HCT116 (cell line): Measurements from ENCODE around the gene FOXL2. TPM values are rescaled to one million over a fixed set of nuclear protein-coding genes. Genes with fewer than 3 reads are reported as not detected.

Source experiments
- ATAC-seq: fragments of 200-7000 bp; cut with Tn5 transposase; 2 replicates; pipeline ENCODE4 v1.9.1; 2020; ENCODE audit warnings: mild to moderate bottlenecking, moderate library complexity
- BruUV-seq: library from RNA; stranded (reverse); fragments of 400-500 nt; replicated peaks from 2 replicates; lab custom pipeline; 2021; lab: Mats Ljungman, UMichigan
- CTCF ChIA-PET: fragments of 300-600 bp; sonication (Branson Sonifier 250); formaldehyde crosslinking; loops from one replicate; lab custom pipeline; 2021; ENCODE audit warnings: antibody characterized with exemption; lab: Charles Lee
- POLR2A ChIA-PET: fragments of 300-600, 350-600 bp; sonication (Branson Sonifier 250); formaldehyde crosslinking; loops from one replicate; lab custom pipeline; 2021; ENCODE audit warnings: antibody characterized with exemption; lab: Charles Lee
- RAD21 ChIA-PET, 2 experiments: fragments of 300-600 bp; sonication (Branson Sonifier 250); formaldehyde crosslinking; loops; one replicate each; lab custom pipeline; 2023; ENCODE audit warnings: low total read pairs in 2 of 2; ENCODE audit not compliant: uncharacterized antibody in 2 of 2, unreplicated experiment in 2 of 2, low non-redundant PET in 1 of 2; lab: Charles Lee
- DNase-seq: peaks from one replicate; pipeline ENCODE4 v3.0.0-alpha.2; 2010; ENCODE audit warnings: low read depth, low spot score
- H2AFZ ChIP-seq: fragments of 200-600 bp; shearing (Covaris generic), sonication (generic); 2 replicates; pipeline ENCODE4 v1.6.1; 2017; ENCODE audit warnings: low read depth, mixed run types, mixed read lengths, antibody characterized with exemption, low read length; ENCODE audit not compliant: poor library complexity, severe bottlenecking
- H3K27ac ChIP-seq: 2 replicates; pipeline ENCODE4 v1.5.1; 2012; ENCODE audit warnings: low read depth, low read length
- H3K27me3 ChIP-seq: fragments of 200-600 bp; sonication (generic); 2 replicates; pipeline ENCODE4 v1.6.1; 2016; ENCODE audit warnings: mixed run types, low read length, mixed read lengths; ENCODE audit not compliant: insufficient read depth
- H3K36me3 ChIP-seq, 2 experiments: fragments of 200-500 bp in 1 of 2; fragments of 200-600 bp in 1 of 2; sonication (Bioruptor generic) in 1 of 2; sonication (generic) in 1 of 2; 2 replicates each; pipeline versions ENCODE4 v1.5.1 to v1.6.1; 2014 to 2016; ENCODE audit warnings: low read length in 2 of 2, inconsistent platforms in 1 of 2, mixed read lengths in 1 of 2, mixed run types in 1 of 2; ENCODE audit not compliant: insufficient read depth in 2 of 2, control insufficient read depth in 1 of 2
- H3K4me1 ChIP-seq, 2 experiments: fragments of 200-600 bp in 1 of 2; sonication (generic) in 1 of 2; 2 replicates each; pipeline versions ENCODE4 v1.5.1 to v1.6.1; 2012 to 2017; ENCODE audit warnings: low read length in 2 of 2, inconsistent platforms in 1 of 2, mild to moderate bottlenecking in 1 of 2, mixed read lengths in 1 of 2, mixed run types in 1 of 2, moderate library complexity in 1 of 2; ENCODE audit not compliant: insufficient read depth in 2 of 2, control insufficient read depth in 1 of 2
- H3K4me2 ChIP-seq: fragments of 200-600 bp; sonication (generic); 2 replicates; pipeline ENCODE4 v1.6.1; 2017; ENCODE audit warnings: mixed run types, low read length, mixed read lengths
- H3K4me3 ChIP-seq, 2 experiments: fragments of 200-600 bp in 1 of 2; sonication (generic) in 1 of 2; replicated peaks in 1 of 2; 2 replicates each; pipeline ENCODE4 v1.5.1; 2011 to 2016; ENCODE audit warnings: low read length in 2 of 2, control low read depth in 1 of 2, low read depth in 1 of 2, mild to moderate bottlenecking in 1 of 2, mixed read lengths in 1 of 2, mixed run types in 1 of 2
- H3K79me2 ChIP-seq: fragments of 200-600 bp; sonication (generic); 2 replicates; pipeline ENCODE4 v1.6.1; 2017; ENCODE audit warnings: mild to moderate bottlenecking, mixed run types, low read length, moderate library complexity, mixed read lengths; ENCODE audit not compliant: insufficient read depth
- H3K9ac ChIP-seq: fragments of 200-600 bp; sonication (generic); 2 replicates; pipeline ENCODE4 v1.6.1; 2016; ENCODE audit warnings: low read length, mixed read lengths
- H3K9me2 ChIP-seq: fragments of 200-600 bp; sonication (generic), shearing (Covaris generic); 2 replicates; pipeline ENCODE4 v1.6.1; 2017; ENCODE audit warnings: mixed run types, mild to moderate bottlenecking, moderate library complexity; ENCODE audit not compliant: insufficient read depth
- H3K9me3 ChIP-seq, 2 experiments: fragments of 200-500 bp in 1 of 2; fragments of 200-600 bp in 1 of 2; sonication (Bioruptor generic) in 1 of 2; sonication (generic) in 1 of 2; 2 replicates each; pipeline ENCODE4 v1.6.1; 2014 to 2017; ENCODE audit warnings: low read length in 2 of 2, mixed read lengths in 2 of 2, inconsistent platforms in 1 of 2, low read depth in 1 of 2, mild to moderate bottlenecking in 1 of 2, mixed run types in 1 of 2, moderate library complexity in 1 of 2; ENCODE audit not compliant: control insufficient read depth in 1 of 2, insufficient read depth in 1 of 2
- H4K20me1 ChIP-seq: fragments of 200-600 bp; sonication (generic), shearing (Covaris generic); 2 replicates; pipeline ENCODE4 v1.6.1; 2017; ENCODE audit warnings: mixed run types, mild to moderate bottlenecking, moderate library complexity; ENCODE audit not compliant: insufficient read depth
- CBX3 ChIP-seq: IDR thresholded peaks from 2 replicates; pipeline ENCODE4 v1.6.1; 2012; ENCODE audit warnings: low read depth
- CEBPB ChIP-seq: IDR thresholded peaks from 2 replicates; pipeline ENCODE4 v1.6.1; 2012; ENCODE audit warnings: low read depth
- EGR1 ChIP-seq: IDR thresholded peaks from 2 replicates; pipeline ENCODE4 v1.6.1; 2012; ENCODE audit warnings: low read depth
- ELF1 ChIP-seq: IDR thresholded peaks from 2 replicates; pipeline ENCODE4 v1.6.1; 2012; ENCODE audit warnings: low read depth, borderline replicate concordance
- EZH2 ChIP-seq: fragments of 200-600 bp; sonication (generic); IDR thresholded peaks from 2 replicates; pipeline ENCODE4 v1.6.1; 2017; ENCODE audit warnings: antibody characterized with exemption, mixed run types
- EZH2phosphoT487 ChIP-seq: fragments of 200-600 bp; IDR thresholded peaks from 2 replicates; pipeline ENCODE4 v1.6.1; 2018; ENCODE audit warnings: antibody characterized with exemption, borderline replicate concordance
- JUND ChIP-seq: IDR thresholded peaks from 2 replicates; pipeline ENCODE4 v1.6.1; 2012
- POLR2A ChIP-seq: IDR thresholded peaks from 2 replicates; pipeline ENCODE4 v1.7.0; 2011; ENCODE audit warnings: borderline replicate concordance; ENCODE audit not compliant: insufficient read depth, insufficient read length; ENCODE audit errors: extremely low read depth
- RAD21 ChIP-seq: IDR thresholded peaks from 2 replicates; pipeline ENCODE4 v1.6.1; 2012; ENCODE audit warnings: low read depth, mild to moderate bottlenecking
- SIN3A ChIP-seq: IDR thresholded peaks from 2 replicates; pipeline ENCODE4 v1.6.1; 2012; ENCODE audit warnings: low read depth
- SP1 ChIP-seq: IDR thresholded peaks from 2 replicates; pipeline ENCODE4 v1.6.1; 2012; ENCODE audit warnings: low read depth
- TCF7L2 ChIP-seq: IDR thresholded peaks from 2 replicates; pipeline ENCODE4 v1.7.0; 2011; ENCODE audit warnings: borderline replicate concordance, inconsistent platforms; ENCODE audit not compliant: insufficient read depth, insufficient read length; ENCODE audit errors: extremely low read depth
- YY1 ChIP-seq: IDR thresholded peaks from 2 replicates; pipeline ENCODE4 v1.6.1; 2011; ENCODE audit warnings: low read length, low read depth, moderate library complexity, mild to moderate bottlenecking; ENCODE audit not compliant: insufficient replicate concordance; ENCODE audit errors: extremely low read depth
- intact Hi-C: fragments of 100-400 bp; cut with micrococcal nuclease; formaldehyde crosslinking; loops from 2 replicates; pipeline ENCODE4 v1.10.0; 2022
- total RNA-seq: library from RNA; stranded (reverse); gene quantifications from one replicate; pipeline ENCODE4 v1.2.1, GENCODE V29; 2021; ENCODE audit not compliant: unreplicated experiment
- TF ChIP-seq, protein P1 (sequence below): IDR thresholded peaks from 2 replicates; pipeline ENCODE4 v1.6.1; 2012
- TF ChIP-seq, protein P2 (sequence below): IDR thresholded peaks from 2 replicates; pipeline ENCODE4 v1.6.1; 2012
- TF ChIP-seq, protein P3 (sequence below): IDR thresholded peaks from 2 replicates; pipeline ENCODE4 v1.6.1; 2012; ENCODE audit warnings: low read depth

The FOXL2 gene
- total RNA-seq, 1 experiment from 2014 or later, result not detected

DNA sequence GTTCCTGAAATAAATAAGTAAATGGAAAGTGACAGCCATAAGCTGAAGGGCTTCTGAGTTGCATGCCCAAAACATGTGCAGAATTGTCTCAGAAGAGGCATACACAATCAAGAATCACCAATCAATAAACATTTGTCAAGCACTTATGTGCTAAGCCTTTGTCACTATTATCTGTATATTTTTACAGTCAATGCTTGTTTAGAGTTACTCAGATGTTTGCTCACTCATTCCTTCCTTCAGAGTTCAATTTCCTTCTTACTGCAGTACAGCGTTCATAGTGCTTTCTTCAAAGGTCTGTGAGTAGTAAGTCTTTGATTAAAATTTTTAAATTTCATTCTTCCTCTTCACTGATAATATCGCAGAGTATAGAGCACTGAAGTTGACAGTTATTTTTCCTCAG lies 17.3 kb upstream of the FOXL2 start (continued):
- TF ChIP-seq CEBPB (no peak), EGR1 (no peak), SIN3A (no peak), CBX3 (no peak)

DNA sequence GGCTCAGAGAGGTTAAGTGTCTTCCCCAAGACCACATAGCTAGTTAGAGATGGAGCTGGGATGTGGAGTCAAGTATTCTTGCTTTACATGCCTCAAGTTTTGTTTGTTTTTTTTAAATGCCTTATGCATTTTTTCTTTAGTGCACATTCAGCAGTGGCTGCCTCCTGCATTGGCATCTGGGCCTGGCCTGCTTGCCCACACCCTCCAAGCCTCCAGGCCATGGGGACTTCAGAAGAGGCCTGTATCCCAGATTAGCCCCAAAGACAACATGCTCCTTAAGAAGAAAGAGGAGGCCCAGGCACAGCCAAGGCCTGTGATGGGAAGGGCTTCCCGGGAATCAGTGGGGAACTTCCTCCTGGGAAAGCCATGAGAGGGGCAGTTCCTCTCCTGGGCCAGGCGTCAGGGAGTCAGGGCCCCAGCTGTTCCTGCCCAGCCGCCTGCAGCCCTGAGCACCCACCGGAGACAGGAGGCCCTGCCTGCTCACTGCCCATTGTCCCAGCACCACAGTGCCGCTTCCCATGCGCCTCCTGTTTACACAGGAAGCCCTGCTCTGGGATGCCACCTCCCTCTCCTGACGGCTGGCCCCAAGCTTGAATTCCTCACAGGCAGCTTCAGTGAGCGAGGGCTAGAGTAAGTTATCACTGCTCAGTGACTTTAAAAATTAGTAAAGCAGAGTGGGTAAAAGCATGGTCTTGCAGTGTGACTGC lies 16.1 kb upstream of the FOXL2 start:
- H3K27me3 ChIP-seq, result no peaks in the 10 kb centered on the region
- no peak overlapping the region for H3K4me2 ChIP-seq
- RAD21 ChIA-PET, result no interaction called here
- DNase-seq (no peak), ATAC-seq (no peak)
- CTCF ChIA-PET, result no interaction called here
- BruUV-seq, result no TSS peak
- POLR2A ChIA-PET, result no interaction called here
- no peak overlapping the region for H3K4me3 ChIP-seq
- H3K9me2 ChIP-seq, result no peaks in the 10 kb centered on the region
- no peak overlapping the region for H3K9ac ChIP-seq
- no peak for TF ChIP-seq CEBPB
- TF ChIP-seq, protein P1, sequence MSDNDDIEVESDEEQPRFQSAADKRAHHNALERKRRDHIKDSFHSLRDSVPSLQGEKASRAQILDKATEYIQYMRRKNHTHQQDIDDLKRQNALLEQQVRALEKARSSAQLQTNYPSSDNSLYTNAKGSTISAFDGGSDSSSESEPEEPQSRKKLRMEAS, result no peak
- TF ChIP-seq YY1, result no peak
- no peak for TF ChIP-seq JUND
- TF ChIP-seq CBX3, result no peak
- no peak for TF ChIP-seq ELF1
- no peak for TF ChIP-seq EZH2
- no peak for TF ChIP-seq EZH2phosphoT487
- TF ChIP-seq, protein P2, sequence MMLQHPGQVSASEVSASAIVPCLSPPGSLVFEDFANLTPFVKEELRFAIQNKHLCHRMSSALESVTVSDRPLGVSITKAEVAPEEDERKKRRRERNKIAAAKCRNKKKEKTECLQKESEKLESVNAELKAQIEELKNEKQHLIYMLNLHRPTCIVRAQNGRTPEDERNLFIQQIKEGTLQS, result no peak
- TF ChIP-seq TCF7L2, result no peak
- no peak for TF ChIP-seq RAD21
- TF ChIP-seq, protein P3, sequence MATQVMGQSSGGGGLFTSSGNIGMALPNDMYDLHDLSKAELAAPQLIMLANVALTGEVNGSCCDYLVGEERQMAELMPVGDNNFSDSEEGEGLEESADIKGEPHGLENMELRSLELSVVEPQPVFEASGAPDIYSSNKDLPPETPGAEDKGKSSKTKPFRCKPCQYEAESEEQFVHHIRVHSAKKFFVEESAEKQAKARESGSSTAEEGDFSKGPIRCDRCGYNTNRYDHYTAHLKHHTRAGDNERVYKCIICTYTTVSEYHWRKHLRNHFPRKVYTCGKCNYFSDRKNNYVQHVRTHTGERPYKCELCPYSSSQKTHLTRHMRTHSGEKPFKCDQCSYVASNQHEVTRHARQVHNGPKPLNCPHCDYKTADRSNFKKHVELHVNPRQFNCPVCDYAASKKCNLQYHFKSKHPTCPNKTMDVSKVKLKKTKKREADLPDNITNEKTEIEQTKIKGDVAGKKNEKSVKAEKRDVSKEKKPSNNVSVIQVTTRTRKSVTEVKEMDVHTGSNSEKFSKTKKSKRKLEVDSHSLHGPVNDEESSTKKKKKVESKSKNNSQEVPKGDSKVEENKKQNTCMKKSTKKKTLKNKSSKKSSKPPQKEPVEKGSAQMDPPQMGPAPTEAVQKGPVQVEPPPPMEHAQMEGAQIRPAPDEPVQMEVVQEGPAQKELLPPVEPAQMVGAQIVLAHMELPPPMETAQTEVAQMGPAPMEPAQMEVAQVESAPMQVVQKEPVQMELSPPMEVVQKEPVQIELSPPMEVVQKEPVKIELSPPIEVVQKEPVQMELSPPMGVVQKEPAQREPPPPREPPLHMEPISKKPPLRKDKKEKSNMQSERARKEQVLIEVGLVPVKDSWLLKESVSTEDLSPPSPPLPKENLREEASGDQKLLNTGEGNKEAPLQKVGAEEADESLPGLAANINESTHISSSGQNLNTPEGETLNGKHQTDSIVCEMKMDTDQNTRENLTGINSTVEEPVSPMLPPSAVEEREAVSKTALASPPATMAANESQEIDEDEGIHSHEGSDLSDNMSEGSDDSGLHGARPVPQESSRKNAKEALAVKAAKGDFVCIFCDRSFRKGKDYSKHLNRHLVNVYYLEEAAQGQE, result no peak
- no peak for TF ChIP-seq SP1
- no peak for TF ChIP-seq SIN3A
- TF ChIP-seq EGR1, result no peak
- TF ChIP-seq POLR2A, result no peak
- no peaks in the 10 kb centered on the region for H3K36me3 ChIP-seq
- no peaks in the 10 kb centered on the region for H3K4me1 ChIP-seq
- no peaks in the 10 kb centered on the region for H3K9me3 ChIP-seq
- intact Hi-C loops, result no loop called here
- H3K79me2 ChIP-seq, result no peaks in the 10 kb centered on the region
- no peak overlapping the region for H3K27ac ChIP-seq
- no peak overlapping the region for H2AFZ ChIP-seq
- no peaks in the 10 kb centered on the region for H4K20me1 ChIP-seq
